ENCODE measurements around the gene PC. TPM values are rescaled to one million over a fixed set of nuclear protein-coding genes. Genes with fewer than 3 reads are reported as not detected.

The PC gene
- total RNA-seq, 1 donor from 2014 or later = 9.5 TPM

DNA sequence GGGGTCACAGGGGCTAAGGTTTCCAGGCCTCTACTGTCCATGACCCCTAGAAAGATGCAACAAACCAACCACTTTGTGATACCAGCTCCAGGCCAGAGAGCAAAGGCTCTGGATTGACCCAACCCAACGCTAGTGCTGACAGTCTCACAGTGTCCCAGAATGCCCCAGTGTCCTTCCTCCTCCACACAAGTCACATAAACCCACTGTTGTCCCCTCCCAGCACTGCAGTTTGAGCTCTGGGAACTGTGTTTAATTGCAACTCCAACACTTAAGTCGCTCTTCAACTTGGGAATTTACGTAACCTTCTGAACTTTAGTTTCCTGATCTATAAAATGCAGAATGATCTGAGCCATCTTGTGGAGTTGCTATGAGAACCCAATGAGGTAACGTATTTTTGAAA is 47.5 kb downstream of the PC start:
- DNase-seq (ENCODE audit: low read depth) = no peak

DNA sequence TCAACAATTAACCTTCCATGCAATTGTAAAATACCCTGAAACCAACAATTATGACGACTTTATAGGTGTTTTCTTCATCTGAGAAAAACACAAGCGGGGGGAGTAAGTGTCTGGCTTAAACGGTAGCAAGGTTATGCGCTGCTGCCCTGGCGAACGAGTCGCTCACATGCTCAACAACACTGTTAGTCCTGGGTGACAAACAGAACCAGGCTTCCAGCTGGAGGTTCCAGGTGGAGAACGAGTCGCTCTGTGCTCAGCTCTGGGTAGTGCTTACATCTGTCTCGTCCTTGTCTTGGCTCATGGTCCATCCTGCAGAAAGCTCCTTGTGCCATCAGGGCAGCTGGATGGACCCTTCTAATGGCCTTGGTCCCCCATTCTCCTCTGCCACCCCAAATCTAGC is 48.2 kb downstream of the PC start:
- DNase-seq (ENCODE audit: low read depth) = no peak

DNA sequence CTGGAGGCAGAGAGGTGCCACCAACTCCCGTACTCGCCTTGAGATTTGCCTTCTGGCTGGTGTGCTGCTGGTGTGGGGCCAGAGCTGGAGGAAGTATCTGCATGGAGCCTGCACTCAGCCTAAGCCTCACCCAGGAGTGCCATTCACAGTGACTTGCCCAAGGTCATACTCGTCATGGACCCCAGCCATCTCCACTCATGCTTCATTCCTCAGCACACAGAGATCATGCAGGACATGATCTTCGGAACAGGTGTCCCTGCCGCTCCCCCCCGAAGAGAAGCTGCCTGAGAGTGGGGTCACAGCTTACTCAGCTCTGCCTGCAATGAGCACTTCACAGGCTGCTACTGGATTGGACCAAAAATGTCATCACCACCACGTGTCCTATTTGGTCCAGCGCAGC is 49.0 kb downstream of the PC start:
- no peak for DNase-seq (ENCODE audit: low read depth)

DNA sequence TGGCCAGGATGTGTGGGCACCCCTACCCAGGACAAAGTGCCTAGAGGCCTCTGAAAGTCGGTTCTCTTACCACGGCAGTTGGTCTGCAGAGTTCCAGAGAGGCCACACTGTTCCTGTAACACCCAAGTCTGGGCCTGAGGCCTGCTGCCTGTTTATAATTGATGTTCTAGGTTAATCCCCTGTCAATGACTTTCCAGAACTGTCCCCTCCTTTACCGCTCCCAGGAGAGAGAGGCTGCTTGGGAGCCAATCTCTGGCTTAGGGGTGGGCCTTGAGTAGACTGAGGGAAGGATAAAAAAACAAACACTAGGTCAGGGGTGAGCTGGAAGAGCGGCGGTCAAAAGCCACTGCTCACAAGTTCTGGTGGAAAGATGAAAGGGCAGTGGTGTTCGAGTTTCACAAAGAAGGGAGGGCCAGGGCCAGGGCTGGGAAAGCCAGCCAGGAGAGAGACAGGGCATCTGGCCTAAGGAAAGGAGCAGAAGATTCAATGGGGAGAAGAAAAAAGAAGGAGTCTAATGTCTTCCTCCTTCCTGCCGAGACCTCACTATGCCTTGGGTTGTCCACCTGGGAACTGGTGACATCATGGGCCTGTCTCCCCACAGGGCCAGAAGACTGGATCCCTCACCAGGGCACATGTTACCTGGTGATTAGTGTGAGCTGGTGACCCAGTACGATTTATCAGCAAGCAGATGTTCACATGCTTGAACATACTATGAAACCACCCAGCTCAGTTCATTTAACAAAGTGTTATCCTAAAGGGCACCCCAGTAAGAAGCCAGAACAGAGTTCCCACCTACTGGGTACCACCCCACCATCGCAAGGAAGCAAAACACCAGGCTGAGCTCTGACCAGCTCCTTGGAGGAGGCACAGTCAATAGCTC is 50.2 kb downstream of the PC start:
- DNase-seq (ENCODE audit: low read depth) = peak; percentile 40

DNA sequence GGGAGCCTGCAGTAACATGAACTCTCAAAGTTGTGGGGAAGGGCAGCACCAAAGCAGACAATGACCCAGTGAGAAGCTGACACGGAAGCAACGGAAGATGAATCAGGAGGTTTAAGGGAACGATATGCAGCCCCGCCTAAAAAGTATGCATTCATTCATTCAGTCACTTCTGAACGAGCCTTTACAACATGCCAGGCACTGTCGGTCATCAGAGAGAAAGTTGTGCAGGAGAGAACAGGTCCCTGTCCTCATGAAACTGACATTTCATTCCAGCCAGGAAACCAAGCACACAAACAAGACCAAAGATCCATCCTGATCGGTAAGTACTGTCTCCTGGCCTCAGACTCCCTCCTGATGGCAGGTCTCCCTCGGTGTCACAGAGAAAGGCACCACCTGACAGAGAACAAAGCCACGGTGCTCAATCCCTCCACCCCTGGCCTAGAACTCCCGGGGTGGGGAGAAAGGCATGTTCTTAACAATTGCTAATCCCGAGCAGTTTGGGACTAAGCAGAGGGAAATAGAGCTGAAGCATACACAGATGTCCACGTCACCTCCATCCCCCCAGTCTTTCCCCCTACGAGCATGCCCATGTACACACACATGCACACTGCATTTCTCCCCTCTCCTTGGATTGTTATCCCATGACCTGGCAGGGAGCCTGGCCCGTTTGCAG is 52.0 kb downstream of the PC start:
- DNase-seq (ENCODE audit: low read depth) = peak; percentile 22

DNA sequence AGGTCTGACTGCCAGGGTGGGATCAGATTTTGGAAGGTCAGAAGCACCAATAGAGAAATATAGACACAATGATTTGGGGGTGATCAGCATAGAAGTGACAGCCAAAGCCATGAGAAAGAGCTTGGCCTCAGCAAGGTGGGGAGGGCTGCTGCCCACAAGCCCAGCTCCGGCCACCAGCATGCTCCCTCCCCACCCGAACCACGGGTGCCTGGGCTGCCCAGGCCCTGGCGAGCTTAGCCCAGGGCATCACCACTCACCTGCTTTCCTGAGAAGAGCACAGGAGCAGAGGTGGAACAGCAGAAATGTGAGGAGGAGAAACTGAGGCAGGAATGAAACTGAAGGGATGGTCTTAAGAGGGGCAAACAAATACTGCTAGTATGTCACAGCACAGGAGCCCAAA is 52.6 kb downstream of the PC start:
- DNase-seq (ENCODE audit: low read depth) = no peak

DNA sequence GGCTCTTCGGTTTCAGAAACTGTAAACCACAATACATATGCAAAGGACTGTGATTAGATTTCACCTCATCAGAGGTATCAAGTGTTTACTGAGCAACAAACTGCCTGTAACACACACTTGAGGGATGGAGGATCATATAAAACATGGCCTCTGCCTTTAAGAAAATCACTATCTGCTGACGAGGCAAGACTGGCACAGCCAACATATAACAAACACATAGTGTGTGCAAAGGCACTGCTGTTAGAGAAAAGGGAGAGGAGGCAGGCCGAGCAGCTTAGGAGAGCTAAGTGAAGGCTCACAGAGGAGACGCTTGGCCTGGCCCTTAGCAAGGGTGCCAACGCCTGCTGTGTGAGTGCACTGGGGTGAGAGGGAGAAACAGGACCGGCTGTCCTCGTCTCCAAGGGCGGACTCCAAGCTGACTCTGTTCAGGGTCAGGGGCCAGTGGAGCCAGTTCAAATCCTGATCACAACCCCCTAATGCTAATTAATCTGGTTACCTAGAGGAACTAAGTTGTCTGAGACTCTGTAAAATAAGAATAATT is 53.1 kb downstream of the PC start:
- DNase-seq (ENCODE audit: low read depth) = no peak

DNA sequence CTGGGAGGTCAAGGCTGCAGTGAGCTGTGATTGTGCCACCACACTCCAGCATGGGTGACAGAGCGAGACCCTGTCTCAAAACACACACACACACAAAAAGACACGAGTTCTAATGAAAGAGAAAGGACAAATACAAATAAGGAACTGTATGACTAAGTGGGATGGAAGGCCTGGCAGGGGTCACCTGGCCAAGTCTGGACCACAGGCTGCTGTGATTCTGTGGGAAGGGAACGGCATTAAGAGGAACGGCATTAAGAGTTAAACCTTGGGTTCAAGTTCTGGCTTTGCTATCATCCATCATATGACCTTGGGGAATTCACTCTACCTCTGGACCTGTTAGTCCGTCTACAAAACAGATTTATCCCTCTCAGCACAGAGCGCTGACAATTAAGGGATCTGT is 53.6 kb downstream of the PC start:
- DNase-seq (ENCODE audit: low read depth) = peak; percentile 37

DNA sequence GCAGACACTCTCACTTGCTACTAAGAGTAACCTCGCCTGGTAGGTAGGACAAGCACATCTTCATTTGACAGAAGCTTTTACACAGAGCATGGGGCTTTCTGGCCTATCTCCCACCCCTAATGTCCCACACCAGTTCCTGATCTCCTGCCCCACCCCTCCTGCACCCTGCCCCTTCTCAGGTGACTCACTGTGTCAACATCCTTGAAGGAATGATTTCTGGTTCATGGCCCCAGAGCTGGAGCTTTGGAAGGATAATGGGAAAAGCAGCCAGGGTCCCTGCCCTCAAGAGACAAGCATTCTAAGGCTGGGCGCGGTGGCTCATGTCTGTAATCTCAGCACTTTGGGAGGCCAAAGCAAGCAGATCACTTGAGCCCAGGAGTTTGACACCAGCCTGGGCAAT is 54.1 kb downstream of the PC start:
- DNase-seq (ENCODE audit: low read depth) = peak; percentile 59

DNA sequence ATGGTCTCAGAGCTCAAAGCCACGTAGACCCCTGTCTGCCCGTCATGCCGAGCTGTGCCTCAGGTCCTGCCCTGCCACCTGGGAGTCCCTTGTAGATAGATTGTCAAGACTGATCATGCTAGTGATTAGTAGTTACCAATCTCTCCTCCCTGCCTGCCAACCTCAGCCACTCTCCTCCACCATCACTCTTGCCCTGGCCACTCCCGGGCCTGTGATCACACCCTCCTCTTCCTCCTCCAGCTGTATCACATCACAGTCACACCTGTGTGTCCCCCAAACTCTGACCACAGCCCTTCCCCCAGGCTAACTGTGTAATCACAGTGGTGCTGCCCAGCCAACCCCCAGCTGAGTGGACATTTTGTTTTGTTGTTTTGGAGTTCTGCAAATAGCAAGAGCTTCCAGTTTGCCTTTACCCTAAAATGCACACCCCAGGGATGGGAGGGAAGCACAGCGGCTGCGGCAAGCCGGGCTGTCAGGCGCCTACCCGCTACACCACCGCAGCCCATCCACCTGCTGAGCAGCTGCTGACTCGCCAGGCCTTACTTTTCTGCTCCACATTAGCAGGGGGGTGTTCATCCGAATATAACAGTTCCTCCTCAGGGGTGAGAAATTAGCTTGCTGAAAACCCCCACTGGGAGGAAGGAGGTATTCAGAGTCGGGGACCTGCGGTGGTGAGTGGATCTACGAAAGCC is 55.6 kb downstream of the PC start:
- DNase-seq (ENCODE audit: low read depth) = no peak

DNA sequence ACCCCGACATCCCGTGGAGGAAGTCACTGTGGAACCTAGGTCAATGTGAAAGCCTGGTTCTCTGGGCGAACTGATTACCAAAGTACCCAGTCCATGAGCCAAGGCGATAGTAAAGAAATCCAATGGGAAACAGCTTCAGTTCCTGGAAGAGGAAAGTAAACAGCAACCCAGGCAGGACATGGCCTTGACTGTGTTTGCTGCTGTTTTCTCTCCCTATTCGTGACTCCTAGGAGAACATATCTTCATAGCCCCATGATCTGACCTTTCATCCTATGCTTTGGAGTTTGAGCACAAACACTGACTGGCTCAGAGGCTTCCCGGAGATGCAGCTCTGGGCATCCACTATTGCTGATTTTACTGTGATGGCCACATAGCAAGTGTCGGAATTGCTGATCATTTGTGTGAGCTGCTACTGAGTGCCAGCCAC is 56.2 kb downstream of the PC start:
- no peak for DNase-seq (ENCODE audit: low read depth)

DNA sequence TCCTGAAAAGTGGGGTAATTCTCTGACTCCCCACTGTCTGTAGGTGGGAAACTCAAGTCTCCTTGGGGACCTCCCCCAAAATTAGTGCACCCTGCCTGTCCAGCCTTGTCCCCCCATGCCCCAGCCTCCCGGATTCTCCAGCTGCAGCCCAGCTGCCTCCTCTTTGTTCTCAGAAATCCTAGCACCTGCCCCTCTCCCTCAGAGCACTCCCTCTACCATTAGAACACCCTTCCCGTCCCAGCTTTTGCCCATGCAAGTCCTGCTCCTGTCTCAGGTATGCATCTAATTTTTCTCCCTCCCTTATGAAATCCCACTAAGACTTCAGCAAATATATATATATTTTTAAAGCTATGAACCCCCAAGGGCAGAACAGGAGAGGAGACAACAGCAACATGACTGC is 64.0 kb downstream of the PC start:
- no peak for DNase-seq (ENCODE audit: low read depth)

DNA sequence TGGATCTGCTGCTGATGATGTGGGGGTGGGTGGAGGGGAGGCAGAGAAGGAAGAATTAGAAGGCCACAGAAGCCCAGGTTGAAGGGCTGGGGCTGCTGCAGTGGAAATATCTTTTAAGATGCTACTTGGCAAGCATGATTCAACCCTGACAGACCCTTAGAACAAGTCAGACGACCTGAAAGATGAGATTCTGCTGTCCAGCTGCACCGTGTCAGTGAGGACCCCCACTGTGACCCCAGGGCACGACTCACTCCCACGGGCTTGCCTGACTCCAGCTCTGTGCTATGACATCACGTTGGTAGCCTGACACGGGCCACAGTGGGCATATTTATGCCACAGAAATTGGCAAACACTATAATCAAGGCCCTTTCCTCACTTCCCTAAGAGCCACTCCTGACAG is 65.3 kb downstream of the PC start:
- DNase-seq (ENCODE audit: low read depth) = no peak

DNA sequence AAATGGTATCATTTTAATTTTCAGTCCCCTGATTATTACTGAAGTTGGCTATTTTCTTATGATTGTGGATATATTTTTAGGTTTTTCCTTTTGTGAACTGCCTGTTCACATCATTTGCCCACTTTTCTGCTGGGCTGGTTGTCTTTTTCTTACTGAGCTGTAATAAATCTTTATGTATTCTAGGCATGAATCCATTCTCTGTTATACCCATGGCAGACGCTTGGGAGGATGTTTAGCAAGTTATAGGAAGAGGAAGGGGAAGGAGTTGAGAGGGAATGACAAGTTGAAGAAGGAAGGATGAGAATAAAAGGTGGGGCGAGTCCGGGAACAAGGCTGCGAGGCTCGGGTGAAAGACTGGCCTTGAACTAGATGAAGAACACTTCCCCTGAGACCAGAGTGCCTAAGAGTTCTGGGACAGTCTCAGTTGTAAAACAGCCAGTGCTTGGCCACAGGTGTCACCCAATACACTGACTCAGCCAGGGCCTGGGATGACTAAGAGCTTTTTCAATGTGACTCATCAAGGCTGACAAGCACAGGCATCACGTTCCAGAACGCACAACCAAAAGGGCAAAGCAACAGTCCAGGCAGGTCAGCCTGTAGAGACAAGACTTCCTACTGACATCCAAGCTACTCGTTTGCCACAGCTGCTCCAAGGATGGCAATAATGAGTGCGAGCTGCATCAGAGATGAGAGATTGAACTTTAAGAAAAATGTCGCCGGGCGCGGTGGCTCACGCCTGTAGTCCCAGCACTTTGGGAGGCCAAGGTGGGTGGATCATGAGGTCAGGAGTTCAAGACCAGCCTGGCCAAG is 66.1 kb downstream of the PC start:
- DNase-seq (ENCODE audit: low read depth) = peak; percentile 97

DNA sequence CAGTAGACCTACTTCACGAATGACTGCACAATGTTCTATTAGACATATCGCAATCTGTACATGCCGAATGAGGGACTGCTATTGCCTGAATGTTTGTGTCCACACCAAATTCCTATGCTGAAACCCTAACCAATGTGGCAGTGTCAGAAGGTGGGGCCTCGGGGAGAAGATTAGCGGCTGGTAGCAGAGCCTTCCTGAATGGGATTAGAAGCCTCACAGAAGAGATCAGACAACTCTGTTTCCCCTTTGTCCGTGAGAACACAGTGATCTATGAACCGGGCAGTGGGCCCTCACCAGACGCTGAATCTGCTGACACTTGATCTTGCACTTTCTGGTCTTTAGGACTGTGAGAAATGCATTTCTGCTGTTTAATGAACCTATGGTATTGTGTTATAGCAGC is 68.2 kb downstream of the PC start:
- peak; percentile 35 for DNase-seq (ENCODE audit: low read depth)

DNA sequence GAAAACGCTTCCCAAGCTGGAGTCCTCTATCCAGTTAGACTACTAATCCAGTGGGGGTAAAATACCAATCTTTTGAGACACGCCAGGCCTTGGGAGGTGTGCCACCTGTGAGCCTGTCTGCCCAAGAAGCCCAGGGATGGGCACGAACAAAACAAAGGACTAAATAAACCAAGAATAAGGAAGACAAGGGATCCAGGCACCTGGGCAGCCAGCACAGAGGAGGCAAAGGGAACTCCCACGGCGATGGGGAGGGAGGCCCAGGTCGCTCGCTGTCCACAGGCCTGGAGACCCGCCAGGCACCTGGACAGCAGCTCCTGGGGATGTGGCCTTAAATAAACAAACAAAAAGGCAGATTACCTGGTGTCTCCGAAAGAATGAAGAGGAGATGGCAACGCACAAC is 69.9 kb downstream of the PC start:
- no peak for DNase-seq (ENCODE audit: low read depth)

DNA sequence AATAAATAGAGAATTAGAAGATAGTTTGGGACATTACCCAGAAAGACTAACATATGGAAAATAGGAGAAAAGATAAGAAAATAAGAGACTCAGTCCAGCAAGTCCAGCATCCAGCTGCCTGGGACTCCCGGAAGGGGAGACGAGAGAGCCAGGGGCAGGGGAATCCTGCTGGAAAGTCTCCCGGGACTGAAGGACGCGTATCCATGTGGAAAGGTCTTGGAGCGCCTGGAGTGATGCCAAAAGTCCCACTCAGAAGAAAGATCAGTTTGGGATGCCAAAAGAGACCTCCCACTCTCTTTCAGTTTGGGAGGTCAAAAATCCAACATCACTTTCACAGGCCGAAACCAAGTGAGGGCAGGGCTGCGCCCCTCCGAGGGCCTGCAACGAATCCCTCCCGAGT is 70.7 kb downstream of the PC start:
- DNase-seq (ENCODE audit: low read depth) = no peak

DNA sequence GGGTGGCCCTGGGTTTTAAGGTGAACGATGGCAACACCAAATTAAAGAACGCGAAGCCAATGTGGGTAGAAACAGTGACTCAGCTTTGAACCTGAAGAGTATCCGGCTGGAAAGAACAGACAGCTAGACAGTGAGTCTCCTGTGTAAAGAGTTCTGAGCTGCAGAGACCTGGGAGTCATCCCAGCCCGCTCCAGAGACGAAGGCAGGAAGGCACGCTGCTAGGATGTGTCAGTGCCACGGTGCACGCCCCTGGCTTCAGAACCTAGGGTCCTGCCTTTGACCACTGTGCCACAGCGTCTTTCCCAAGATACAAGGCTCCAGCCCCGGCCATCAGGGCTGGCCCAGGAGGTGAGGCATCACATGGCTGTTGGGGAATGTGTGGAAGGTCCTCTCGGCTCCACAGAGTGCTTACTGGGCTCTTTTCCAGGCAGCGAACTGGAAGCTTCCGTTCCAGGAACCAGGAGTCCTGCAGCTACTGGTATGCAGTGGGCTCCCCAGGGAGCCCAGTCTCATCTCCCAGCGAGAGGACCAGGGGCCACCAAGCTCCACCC is 71.4 kb downstream of the PC start:
- DNase-seq (ENCODE audit: low read depth) = peak; percentile 70

DNA sequence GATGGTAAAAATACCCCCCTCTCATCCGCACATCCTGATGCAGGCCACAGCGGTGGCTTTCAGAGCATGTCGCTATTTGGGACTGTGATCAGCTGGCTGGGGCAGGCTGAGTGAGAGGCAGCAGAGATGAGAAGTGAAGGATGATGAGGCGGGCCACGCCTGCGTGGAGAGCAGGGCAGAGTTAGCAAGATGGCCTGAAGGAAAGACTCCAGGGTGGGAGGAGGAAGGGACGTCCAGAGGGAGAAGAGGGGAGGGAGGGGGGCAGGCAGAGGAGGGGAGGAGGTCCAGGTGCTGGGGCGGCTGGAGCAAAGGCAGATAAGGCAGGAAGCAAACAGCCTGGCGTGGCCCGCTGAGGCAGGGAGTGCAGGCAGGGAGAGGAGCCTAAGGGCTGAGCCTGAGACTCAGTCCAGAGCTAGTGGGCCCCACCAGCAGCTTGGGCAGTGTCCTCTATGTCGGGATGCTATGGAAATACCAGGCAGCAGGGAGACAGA is 72.2 kb downstream of the PC start:
- no peak for DNase-seq (ENCODE audit: low read depth)

DNA sequence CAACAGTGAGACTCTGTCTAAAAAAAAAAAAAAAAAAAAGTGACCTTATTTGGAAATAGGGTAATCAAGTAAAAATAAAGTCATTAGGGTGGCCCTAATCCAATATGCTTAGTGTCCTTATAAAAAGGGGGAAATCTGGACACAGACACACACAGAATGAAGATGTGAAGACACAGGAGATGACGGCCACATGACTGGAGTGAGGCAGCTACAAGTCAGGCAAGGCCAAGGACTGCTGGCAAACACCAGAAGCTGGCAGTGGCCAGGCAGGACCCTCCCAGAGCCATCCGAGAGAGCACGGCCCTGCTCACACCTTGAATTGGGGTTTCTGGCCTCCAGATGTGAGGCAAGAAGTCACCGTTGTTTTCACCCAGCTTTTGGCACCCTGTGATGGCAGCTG is 72.7 kb downstream of the PC start:
- DNase-seq (ENCODE audit: low read depth) = no peak

DNA sequence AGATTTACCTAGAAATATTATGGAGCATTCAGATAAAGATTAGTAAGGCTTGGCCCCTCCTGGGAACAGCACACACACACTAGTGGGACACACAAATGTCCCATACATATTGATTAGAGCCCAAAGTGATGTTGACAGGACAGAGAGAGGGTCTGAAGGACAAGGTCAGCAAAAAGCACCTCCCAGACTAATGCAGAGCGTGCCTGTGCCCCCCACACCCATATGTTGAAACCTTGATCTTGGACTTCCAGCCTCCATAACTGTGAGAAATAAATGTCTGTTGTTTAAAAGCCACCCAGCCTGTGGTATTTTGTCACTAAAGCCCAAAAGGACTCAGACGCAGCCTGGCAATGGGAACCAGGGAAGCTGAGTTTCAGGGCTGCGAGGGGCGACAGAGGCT is 73.7 kb downstream of the PC start:
- DNase-seq (ENCODE audit: low read depth) = no peak

All from renal cortical epithelial cell (primary cell).